ENCODE measurements around the gene DNAJC27.

The DNAJC27 gene

GRCh38 chr2:24970483-24971285 is 1.1 kb downstream of the DNAJC27 start:
- no peak for DNase-seq

- no peak for DNase-seq
Observed at GRCh38 chr2:24969784-24970183, 2.0 kb downstream of the DNAJC27 start.

- DNase-seq: no peak
Observed at GRCh38 chr2:24961903-24962302, 9.9 kb downstream of the DNAJC27 start.

GRCh38 chr2:24959761-24960160 is 12.0 kb downstream of the DNAJC27 start:
- DNase-seq: no peak

GRCh38 chr2:24958411-24958935 is 13.3 kb downstream of the DNAJC27 start:
- DNase-seq: no peak

GRCh38 chr2:24957976-24958375 is 13.8 kb downstream of the DNAJC27 start:
- no peak for DNase-seq

- no peak for DNase-seq
Observed at GRCh38 chr2:24957221-24957620, 14.5 kb downstream of the DNAJC27 start.

GRCh38 chr2:24955921-24956320 is 15.8 kb downstream of the DNAJC27 start:
- DNase-seq: no peak

- DNase-seq: no peak
Observed at GRCh38 chr2:24955232-24955631, 16.5 kb downstream of the DNAJC27 start.

- DNase-seq: no peak
Observed at GRCh38 chr2:24950102-24950501, 21.7 kb downstream of the DNAJC27 start.

GRCh38 chr2:24948506-24948905 is 23.2 kb downstream of the DNAJC27 start:
- no peak for DNase-seq

- no peak for DNase-seq
Observed at GRCh38 chr2:24947561-24948157, 24.1 kb downstream of the DNAJC27 start.

GRCh38 chr2:24945907-24946306 is 25.8 kb downstream of the DNAJC27 start:
- no peak for DNase-seq

- no peak for DNase-seq
Observed at GRCh38 chr2:24943427-24944053, 28.2 kb downstream of the DNAJC27 start.

GRCh38 chr2:24939353-24939752 is 32.4 kb downstream of the DNAJC27 start:
- DNase-seq: no peak

GRCh38 chr2:24937236-24937635 is 34.5 kb downstream of the DNAJC27 start:
- DNase-seq: no peak

GRCh38 chr2:24935145-24935544 is 36.6 kb downstream of the DNAJC27 start:
- DNase-seq: no peak

- no peak for DNase-seq
Observed at GRCh38 chr2:24932715-24933114, 39.0 kb downstream of the DNAJC27 start.

- DNase-seq: no peak
Observed at GRCh38 chr2:24930768-24931167, 41.0 kb downstream of the DNAJC27 start.

GRCh38 chr2:24929230-24929629 is 42.5 kb downstream of the DNAJC27 start:
- DNase-seq: no peak

- DNase-seq: no peak
Observed at GRCh38 chr2:24928036-24928435, 43.7 kb downstream of the DNAJC27 start.

GRCh38 chr2:24926602-24927252 is 45.0 kb downstream of the DNAJC27 start:
- DNase-seq: peak; percentile 26 to 33

GRCh38 chr2:24926220-24926601 is 45.5 kb downstream of the DNAJC27 start:
- DNase-seq: no peak
